Kidney capillary endothelial cell (primary cell): ENCODE measurements around the gene C22orf39.

Experiments used
- DNase-seq: peaks from one replicate; pipeline ENCODE4 v3.0.0-alpha.2; 2018; ENCODE audit warnings: low spot score

Gene C22orf39

GRCh38 chr22:19430890-19431541 is 16.5 kb downstream of the C22orf39 start:
- DNase-seq = no peak

GRCh38 chr22:19429950-19430889 is 17.3 kb downstream of the C22orf39 start:
- no peak for DNase-seq

GRCh38 chr22:19424186-19424500 is 23.4 kb downstream of the C22orf39 start:
- DNase-seq = no peak

GRCh38 chr22:19422440-19423301 is 24.8 kb downstream of the C22orf39 start:
- DNase-seq = no peak

- DNase-seq = no peak
Observed at GRCh38 chr22:19420321-19420720, 27.2 kb downstream of the C22orf39 start.

GRCh38 chr22:19419464-19420178 is 27.9 kb downstream of the C22orf39 start:
- no peak for DNase-seq

GRCh38 chr22:19419086-19419463 is 28.4 kb downstream of the C22orf39 start:
- no peak for DNase-seq

- DNase-seq = no peak
Observed at GRCh38 chr22:19412923-19413322, 34.6 kb downstream of the C22orf39 start.

GRCh38 chr22:19412478-19412877 is 35.0 kb downstream of the C22orf39 start:
- DNase-seq = no peak

GRCh38 chr22:19411690-19412045 is 35.8 kb downstream of the C22orf39 start:
- no peak for DNase-seq

- DNase-seq = no peak
Observed at GRCh38 chr22:19410941-19411689, 36.4 kb downstream of the C22orf39 start.

GRCh38 chr22:19407649-19408606 is 39.6 kb downstream of the C22orf39 start:
- DNase-seq = no peak

GRCh38 chr22:19406846-19407245 is 40.7 kb downstream of the C22orf39 start:
- no peak for DNase-seq

- no peak for DNase-seq
Observed at GRCh38 chr22:19406281-19406811, 41.2 kb downstream of the C22orf39 start.

- DNase-seq = no peak
Observed at GRCh38 chr22:19405652-19406051, 41.9 kb downstream of the C22orf39 start.

- DNase-seq = no peak
Observed at GRCh38 chr22:19405133-19405532, 42.4 kb downstream of the C22orf39 start.

GRCh38 chr22:19404676-19405075 is 42.8 kb downstream of the C22orf39 start:
- no peak for DNase-seq

- no peak for DNase-seq
Observed at GRCh38 chr22:19402642-19403191, 44.8 kb downstream of the C22orf39 start.

GRCh38 chr22:19401483-19401882 is 46.0 kb downstream of the C22orf39 start:
- no peak for DNase-seq
